Measurements from ENCODE around the gene LUZP1.

- TF ChIP-seq GABPA (IDR thresholded peaks at IDR 0.05; ENCODE audit: low read depth) (no peak), IRF4 (IDR thresholded peaks at IDR 0.05; ENCODE audit: low read depth, low read length) (no peak)
Measured at GRCh38 chr1:23214640-23215039, 46.0 kb upstream of the LUZP1 start.

Measured in GM12878 (cell line).